Naive thymus-derived CD4-positive, alpha-beta T cell (primary cell): Measurements from ENCODE around the gene MYO16. TPM values are rescaled to one million over a fixed set of nuclear protein-coding genes. Genes with fewer than 3 reads are reported as not detected.
A peak's percentile ranks its signal among the peaks of the same experiment; 100 is the strongest.

Experiments
- ATAC-seq: fragments of 150-1000 bp; cut with Tn5 transposase; 2 replicates; pipeline ENCODE4 v1.10.0; 2021; ENCODE audit warnings: mild to moderate bottlenecking, moderate library complexity
- CTCF ChIA-PET: fragments of 350-600 bp; sonication (Branson Sonifier 250); formaldehyde crosslinking; loops from one replicate; lab custom pipeline; 2021; ENCODE audit warnings: antibody characterized with exemption; lab: Charles Lee
- POLR2A ChIA-PET: fragments of 350-600 bp; sonication (Branson Sonifier 250); formaldehyde crosslinking; loops from one replicate; lab custom pipeline; 2021; ENCODE audit warnings: antibody characterized with exemption, inconsistent platforms; lab: Charles Lee
- DNase-seq, 9 donors: peaks; one replicate each; pipeline versions ENCODE4 v3.0.0 to v3.0.0-alpha.2; 2020 to 2022; ENCODE audit warnings: mixed read lengths in 1 of 9
- H3K27ac ChIP-seq: one replicate; pipeline ENCODE4 v1.7.0; 2013; ENCODE audit warnings: mild to moderate bottlenecking, low read depth, low read length, moderate library complexity
- H3K27me3 ChIP-seq, 2 donors: one replicate each; pipeline ENCODE4 v1.7.0; 2013; ENCODE audit warnings: low read length in 2 of 2, mild to moderate bottlenecking in 2 of 2, moderate library complexity in 2 of 2; ENCODE audit not compliant: control insufficient read depth in 2 of 2, insufficient read depth in 2 of 2
- H3K36me3 ChIP-seq, 3 experiments: 1 replicate in 2 of 3; 2 replicates in 1 of 3; pipeline ENCODE4 v1.7.0; 2013; ENCODE audit warnings: low read length in 3 of 3, mild to moderate bottlenecking in 3 of 3, moderate library complexity in 1 of 3; ENCODE audit not compliant: insufficient read depth in 3 of 3, control insufficient read depth in 2 of 3
- H3K4me1 ChIP-seq, 2 donors: one replicate each; pipeline ENCODE4 v1.7.0; 2013; ENCODE audit warnings: low read length in 2 of 2, mild to moderate bottlenecking in 2 of 2, moderate library complexity in 1 of 2; ENCODE audit not compliant: control insufficient read depth in 2 of 2, insufficient read depth in 2 of 2
- H3K4me3 ChIP-seq: 2 replicates; pipeline ENCODE4 v1.7.0; 2013; ENCODE audit warnings: mild to moderate bottlenecking, low read length
- H3K9me3 ChIP-seq, 3 experiments: 1 replicate in 2 of 3; 2 replicates in 1 of 3; pipeline ENCODE4 v1.7.0; 2013; ENCODE audit warnings: low read length in 3 of 3; ENCODE audit not compliant: control insufficient read depth in 2 of 3
- H3K27ac Mint-ChIP-seq, 9 donors: one replicate each; pipeline ENCODE4 v1.8.0; 2020 to 2022; ENCODE audit warnings: mixed read lengths in 9 of 9, mild to moderate bottlenecking in 8 of 9, moderate library complexity in 5 of 9, inconsistent platforms in 2 of 9
- H3K27me3 Mint-ChIP-seq, 5 donors: one replicate each; pipeline ENCODE4 v1.8.0; 2021 to 2022; ENCODE audit warnings: mixed read lengths in 5 of 5, mild to moderate bottlenecking in 1 of 5
- H3K36me3 Mint-ChIP-seq, 5 donors: one replicate each; pipeline ENCODE4 v1.8.0; 2020 to 2022; ENCODE audit warnings: mixed read lengths in 5 of 5, mild to moderate bottlenecking in 3 of 5, inconsistent platforms in 1 of 5
- H3K4me1 Mint-ChIP-seq, 7 donors: one replicate each; pipeline ENCODE4 v1.8.0; 2020 to 2022; ENCODE audit warnings: mixed read lengths in 7 of 7, mild to moderate bottlenecking in 3 of 7, inconsistent platforms in 1 of 7
- H3K4me3 Mint-ChIP-seq, 10 donors: one replicate each; pipeline ENCODE4 v1.8.0; 2020 to 2022; ENCODE audit warnings: mild to moderate bottlenecking in 10 of 10, mixed read lengths in 10 of 10, moderate library complexity in 6 of 10, inconsistent platforms in 2 of 10
- H3K9me3 Mint-ChIP-seq, 11 donors: one replicate each; pipeline ENCODE4 v1.8.0; 2020 to 2022; ENCODE audit warnings: mixed read lengths in 11 of 11, mild to moderate bottlenecking in 4 of 11, inconsistent platforms in 1 of 11, moderate library complexity in 1 of 11
- intact Hi-C, 2 donors: fragments of 100-400 bp; cut with micrococcal nuclease; formaldehyde crosslinking; loops; one replicate each; pipeline ENCODE4 v1.15.1; 2023
- polyA plus RNA-seq, 2 donors: library from polyadenylated mRNA; unstranded; fragments of 300-500 nt; fragmentation: Illumina TruSeq; gene quantifications; one replicate each; pipeline ENCODE4 v1.2.3, GENCODE V29; 2021
- total RNA-seq, 6 experiments: library from RNA in 5 of 6; stranded (reverse) in 5 of 6; gene quantifications; 1 replicate in 5 of 6; 2 replicates in 1 of 6; pipeline ENCODE4 v1.2.3 and lab custom pipeline; 2021 to 2026

Gene MYO16
- total and polyA plus RNA-seq, 7 experiments from 2014 or later: 0.10 to 1.4 (median 1.4) TPM; not detected in 4

- H3K4me1 ChIP-seq: no peaks in the 10 kb centered on the region
- peaks cover 0 to 3% (median 0%) of the 10 kb centered on the region in 5 donors for H3K36me3 Mint-ChIP-seq
- H3K4me1 Mint-ChIP-seq: no peaks in the 10 kb centered on the region
- peaks cover 0 to 15% (median 2%) of the 10 kb centered on the region in 11 donors for H3K9me3 Mint-ChIP-seq
- ChIA-PET POLR2A (no interaction called here), CTCF (no interaction called here)
- peak overlapping the region in 1 of 9 donors; percentile 16 for H3K27ac Mint-ChIP-seq
- H3K27ac ChIP-seq: no peak overlapping the region
- H3K4me3 ChIP-seq: no peak overlapping the region
- no peaks in the 10 kb centered on the region for H3K27me3 ChIP-seq
- no peaks in the 10 kb centered on the region for H3K36me3 ChIP-seq
- ATAC-seq (no peak), DNase-seq (no peak)
- intact Hi-C loops: no loop called here
- peaks cover 0 to 17% (median 2%) of the 10 kb centered on the region in 5 donors for H3K27me3 Mint-ChIP-seq
- H3K4me3 Mint-ChIP-seq: no peak overlapping the region
- peaks cover 0 to 3% (median 0%) of the 10 kb centered on the region in 3 experiments for H3K9me3 ChIP-seq
Observed at GRCh38 chr13:109072505-109072904, 443.1 kb downstream of the MYO16 start.

DNA sequence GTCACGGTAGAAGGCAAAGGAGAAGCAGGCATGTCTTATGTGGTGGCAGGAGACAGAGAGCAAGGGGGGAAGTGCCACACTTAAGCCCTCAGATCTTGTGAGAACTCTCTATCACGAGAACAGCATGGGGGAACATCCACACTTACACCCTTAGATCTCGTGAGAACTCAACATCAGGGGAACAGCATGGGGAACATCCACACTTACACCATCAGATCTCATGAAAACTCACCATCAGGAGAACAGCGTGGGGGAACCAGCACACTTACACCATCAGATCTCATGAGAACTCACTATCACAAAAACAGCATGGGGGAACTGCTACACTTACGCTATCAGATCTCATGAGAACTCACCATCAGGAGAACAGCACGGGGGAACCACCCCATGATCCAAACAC, 445.0 kb downstream of the MYO16 start:
- DNase-seq (no peak), ATAC-seq (no peak)
- ChIA-PET CTCF (no interaction called here), POLR2A (no interaction called here)
- no peak overlapping the region for H3K4me3 Mint-ChIP-seq
- H3K27me3 Mint-ChIP-seq: peaks cover 0 to 20% (median 9%) of the 10 kb centered on the region in 5 donors
- no peak overlapping the region for H3K4me3 ChIP-seq
- no peaks in the 10 kb centered on the region for H3K4me1 ChIP-seq
- H3K9me3 ChIP-seq: no peaks in the 10 kb centered on the region
- H3K27ac ChIP-seq: no peak overlapping the region
- H3K27ac Mint-ChIP-seq: no peak overlapping the region
- H3K27me3 ChIP-seq: no peaks in the 10 kb centered on the region
- H3K4me1 Mint-ChIP-seq: no peaks in the 10 kb centered on the region
- intact Hi-C loops: no loop called here
- peaks cover 0 to 8% (median 0%) of the 10 kb centered on the region in 11 donors for H3K9me3 Mint-ChIP-seq
- H3K36me3 ChIP-seq: no peaks in the 10 kb centered on the region
- H3K36me3 Mint-ChIP-seq: no peaks in the 10 kb centered on the region

GRCh38 chr13:109074853-109075252, 445.4 kb downstream of the MYO16 start:
- ChIA-PET CTCF (no interaction called here), POLR2A (no interaction called here)
- Mint-ChIP-seq H3K4me3 (no peak overlapping the region), H3K4me1 (no peaks in the 10 kb centered on the region), H3K27ac (no peak overlapping the region), H3K9me3 (peaks cover 0 to 4% (median 0%) of the 10 kb centered on the region in 11 donors), H3K27me3 (peaks cover 0 to 20% (median 9%) of the 10 kb centered on the region in 5 donors), H3K36me3 (no peaks in the 10 kb centered on the region)
- ATAC-seq: no peak
- DNase-seq: no peak
- no peak overlapping the region for H3K4me3 ChIP-seq
- H3K4me1 ChIP-seq: no peaks in the 10 kb centered on the region
- H3K9me3 ChIP-seq: no peaks in the 10 kb centered on the region
- no peak overlapping the region for H3K27ac ChIP-seq
- intact Hi-C loops: no loop called here
- H3K36me3 ChIP-seq: no peaks in the 10 kb centered on the region
- no peaks in the 10 kb centered on the region for H3K27me3 ChIP-seq

- Histone ChIP-seq H3K27me3 (no peaks in the 10 kb centered on the region), H3K27ac (no peak overlapping the region), H3K4me3 (no peak overlapping the region), H3K36me3 (no peaks in the 10 kb centered on the region), H3K9me3 (no peaks in the 10 kb centered on the region), H3K4me1 (no peaks in the 10 kb centered on the region)
- POLR2A ChIA-PET: no interaction called here
- Mint-ChIP-seq H3K9me3 (peaks cover 0 to 15% (median 5%) of the 10 kb centered on the region in 11 donors), H3K4me1 (no peaks in the 10 kb centered on the region), H3K36me3 (peaks cover 0 to 6% (median 0%) of the 10 kb centered on the region in 5 donors), H3K27me3 (peaks cover 0 to 22% (median 4%) of the 10 kb centered on the region in 5 donors), H3K4me3 (no peak overlapping the region), H3K27ac (no peak overlapping the region)
- intact Hi-C loops: no loop called here
- DNase-seq (no peak), ATAC-seq (no peak)
- CTCF ChIA-PET: no interaction called here
Observed at GRCh38 chr13:109087916-109088623, 458.7 kb downstream of the MYO16 start.

- intact Hi-C loops: no loop called here
- Mint-ChIP-seq H3K4me1 (peaks cover 0 to 2% (median 0%) of the 10 kb centered on the region in 7 donors), H3K27me3 (peaks cover 0 to 24% (median 3%) of the 10 kb centered on the region in 5 donors), H3K36me3 (peaks cover 0 to 6% (median 0%) of the 10 kb centered on the region in 5 donors), H3K27ac (no peak overlapping the region), H3K9me3 (peaks cover 0 to 17% (median 5%) of the 10 kb centered on the region in 11 donors), H3K4me3 (no peak overlapping the region)
- Histone ChIP-seq H3K4me3 (no peak overlapping the region), H3K36me3 (no peaks in the 10 kb centered on the region), H3K27me3 (no peaks in the 10 kb centered on the region), H3K27ac (no peak overlapping the region), H3K4me1 (no peaks in the 10 kb centered on the region), H3K9me3 (no peaks in the 10 kb centered on the region)
- CTCF ChIA-PET: no interaction called here
- no peak for DNase-seq
- no peak for ATAC-seq
- POLR2A ChIA-PET: no interaction called here
Observed at GRCh38 chr13:109088624-109088917, 459.2 kb downstream of the MYO16 start.

DNA sequence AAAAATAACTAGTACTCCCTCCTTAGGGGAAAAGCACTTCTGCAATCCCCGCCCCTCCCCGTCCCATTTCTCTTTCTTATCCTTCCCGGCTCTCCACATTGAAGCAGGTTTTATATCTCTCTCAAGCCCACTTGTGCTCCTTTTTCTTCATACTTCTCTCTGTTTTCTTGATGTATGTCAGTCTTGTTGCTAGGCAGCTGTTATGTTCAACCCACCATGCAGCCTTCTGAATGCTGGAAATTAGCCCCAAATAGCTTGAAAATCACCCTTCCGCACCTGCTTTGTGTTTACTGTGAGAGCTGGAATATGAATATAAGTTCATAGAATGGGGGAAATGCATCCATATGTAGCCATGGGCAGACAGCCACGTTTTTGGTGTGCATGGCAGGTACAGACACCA, 461.4 kb downstream of the MYO16 start:
- no peaks in the 10 kb centered on the region for H3K9me3 ChIP-seq
- no peaks in the 10 kb centered on the region for H3K4me1 ChIP-seq
- peaks cover 0 to 37% (median 8%) of the 10 kb centered on the region in 5 donors for H3K27me3 Mint-ChIP-seq
- no peaks in the 10 kb centered on the region for H3K27me3 ChIP-seq
- H3K4me3 ChIP-seq: no peak overlapping the region
- ChIA-PET POLR2A (no interaction called here), CTCF (no interaction called here)
- intact Hi-C loops: no loop called here
- no peak for ATAC-seq
- peaks cover 0 to 21% (median 6%) of the 10 kb centered on the region in 11 donors for H3K9me3 Mint-ChIP-seq
- no peak for DNase-seq
- no peak overlapping the region for H3K27ac Mint-ChIP-seq
- H3K4me3 Mint-ChIP-seq: no peak overlapping the region
- no peaks in the 10 kb centered on the region for H3K36me3 ChIP-seq
- peaks cover 0 to 7% (median 0%) of the 10 kb centered on the region in 7 donors for H3K4me1 Mint-ChIP-seq
- H3K27ac ChIP-seq: no peak overlapping the region
- H3K36me3 Mint-ChIP-seq: peaks cover 0 to 6% (median 0%) of the 10 kb centered on the region in 5 donors

DNA sequence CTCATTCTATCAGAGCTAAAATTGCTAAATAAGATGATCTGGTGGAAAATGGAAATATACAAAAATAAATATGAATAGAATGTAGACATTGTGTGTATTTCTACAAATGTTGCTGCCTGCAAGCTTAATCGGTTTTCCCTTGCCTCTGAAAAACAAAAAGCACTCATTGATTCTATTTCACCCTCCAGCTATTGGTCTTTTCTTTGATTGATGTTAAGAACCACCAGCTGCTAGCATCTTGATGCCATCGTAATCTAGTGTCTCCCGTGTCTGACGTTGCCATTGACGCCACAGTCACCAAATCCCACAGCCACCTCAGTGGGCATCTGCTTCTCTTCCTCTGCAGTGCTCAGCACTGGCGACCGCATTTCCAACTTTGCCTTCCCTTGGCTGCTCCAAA, 461.8 kb downstream of the MYO16 start:
- Mint-ChIP-seq H3K4me1 (peaks cover 0 to 7% (median 0%) of the 10 kb centered on the region in 7 donors), H3K27me3 (peaks cover 0 to 41% (median 8%) of the 10 kb centered on the region in 5 donors), H3K9me3 (peaks cover 0 to 21% (median 6%) of the 10 kb centered on the region in 11 donors), H3K4me3 (no peak overlapping the region), H3K27ac (no peak overlapping the region), H3K36me3 (peaks cover 0 to 6% (median 0%) of the 10 kb centered on the region in 5 donors)
- no peaks in the 10 kb centered on the region for H3K9me3 ChIP-seq
- H3K27ac ChIP-seq: no peak overlapping the region
- H3K36me3 ChIP-seq: no peaks in the 10 kb centered on the region
- intact Hi-C loops: no loop called here
- no peak overlapping the region for H3K4me3 ChIP-seq
- POLR2A ChIA-PET: no interaction called here
- no peaks in the 10 kb centered on the region for H3K27me3 ChIP-seq
- CTCF ChIA-PET: no interaction called here
- DNase-seq (no peak), ATAC-seq (no peak)
- no peaks in the 10 kb centered on the region for H3K4me1 ChIP-seq
